Measurements from ENCODE around the gene KCNIP4.

The KCNIP4 gene

GRCh38 chr4:21555083-21555482, 393.5 kb downstream of the KCNIP4 start:
- no peak for DNase-seq (ENCODE audit: low read depth)

DNA sequence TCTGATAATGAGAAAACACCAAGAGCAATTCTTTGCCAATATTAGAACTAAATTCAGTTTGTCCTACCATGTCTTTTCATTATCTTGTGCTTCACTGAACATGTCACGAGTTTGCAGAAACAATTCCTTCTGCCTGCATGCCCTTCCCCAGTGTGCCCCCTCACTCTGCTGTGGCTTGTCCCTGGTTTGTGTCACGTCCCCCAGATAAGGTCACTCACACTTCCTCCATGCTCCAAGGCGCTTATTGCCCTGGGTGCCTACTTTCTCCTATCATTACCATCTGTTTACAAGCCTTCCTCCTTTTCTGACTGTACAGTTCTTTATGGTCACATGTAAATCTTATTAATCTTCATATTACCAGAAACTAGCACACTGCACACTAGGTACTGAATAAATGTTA, 394.1 kb downstream of the KCNIP4 start:
- no peak for DNase-seq (ENCODE audit: low read depth)

GRCh38 chr4:21554066-21554465, 394.5 kb downstream of the KCNIP4 start:
- no peak for DNase-seq (ENCODE audit: low read depth)

DNA sequence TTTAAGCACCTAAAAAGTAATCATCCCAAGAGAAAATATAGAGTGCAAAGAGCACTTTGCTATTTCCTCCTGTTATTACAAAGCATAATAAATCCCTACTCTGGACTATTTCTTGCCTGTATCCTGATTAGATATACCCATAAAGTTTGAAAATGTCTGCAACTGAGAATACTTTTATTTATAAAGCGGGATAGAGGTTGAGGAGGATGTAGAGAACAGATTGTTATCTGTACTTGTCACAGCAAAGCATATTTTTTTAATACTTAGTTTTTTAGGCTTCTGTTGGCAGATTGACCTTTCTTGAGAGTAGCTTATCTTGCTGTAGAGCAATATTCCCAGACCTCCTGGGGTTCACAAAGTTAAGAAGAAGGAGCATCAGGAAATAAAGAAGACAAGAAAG, 396.1 kb downstream of the KCNIP4 start:
- no peak for DNase-seq (ENCODE audit: low read depth)

GRCh38 chr4:21544955-21545354, 403.6 kb downstream of the KCNIP4 start:
- no peak for DNase-seq (ENCODE audit: low read depth)

- DNase-seq (ENCODE audit: low read depth), result no peak
These were observed 404.2 kb downstream of the KCNIP4 start for GRCh38 chr4:21544415-21544814.

DNA sequence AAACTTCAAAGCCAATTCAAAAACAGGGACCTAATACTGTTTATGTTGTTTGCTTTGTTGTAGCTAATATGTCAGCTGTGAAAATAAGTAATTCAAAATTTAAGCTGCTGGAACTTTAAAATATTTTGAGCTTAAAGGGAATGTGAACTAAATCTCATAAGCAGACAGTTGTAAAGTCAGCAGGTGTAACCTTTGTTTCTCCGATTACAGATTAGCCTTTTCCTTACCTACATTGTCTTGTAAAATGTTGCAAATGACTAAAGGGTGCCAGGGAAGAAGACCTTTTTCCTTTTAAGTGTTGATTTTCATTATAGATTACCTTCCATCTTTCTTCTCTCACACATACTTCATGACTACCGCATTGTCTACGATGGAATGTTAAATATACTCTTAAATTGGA, 405.1 kb downstream of the KCNIP4 start:
- no peak for DNase-seq (ENCODE audit: low read depth)

- DNase-seq (ENCODE audit: low read depth), result no peak
These were observed 412.7 kb downstream of the KCNIP4 start for GRCh38 chr4:21535898-21536297.

DNA sequence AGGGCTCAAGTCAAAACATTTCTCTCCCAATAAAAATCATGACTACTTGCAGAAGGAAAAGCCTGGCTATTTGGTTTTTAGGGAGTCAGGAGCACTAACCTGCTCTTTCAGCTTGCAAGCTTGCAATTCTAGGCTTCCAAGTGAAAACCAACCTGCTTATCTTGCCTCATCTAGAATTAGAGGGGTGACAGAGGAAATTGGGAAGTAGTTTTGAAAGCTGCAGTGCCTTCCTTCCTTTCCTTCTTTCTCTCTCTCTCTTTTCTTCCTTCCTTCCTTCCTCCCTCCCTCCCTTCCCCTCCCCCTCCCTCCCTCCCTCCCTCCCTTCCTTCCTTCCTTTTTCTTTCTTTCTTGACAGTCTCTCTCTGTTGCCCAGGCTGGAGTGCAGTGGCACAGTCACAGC, 417.5 kb downstream of the KCNIP4 start:
- no peak for DNase-seq (ENCODE audit: low read depth)

GRCh38 chr4:21529214-21529613, 419.4 kb downstream of the KCNIP4 start:
- DNase-seq (ENCODE audit: low read depth), result no peak

- no peak for DNase-seq (ENCODE audit: low read depth)
These were observed 426.3 kb downstream of the KCNIP4 start for GRCh38 chr4:21522296-21522695.

DNA sequence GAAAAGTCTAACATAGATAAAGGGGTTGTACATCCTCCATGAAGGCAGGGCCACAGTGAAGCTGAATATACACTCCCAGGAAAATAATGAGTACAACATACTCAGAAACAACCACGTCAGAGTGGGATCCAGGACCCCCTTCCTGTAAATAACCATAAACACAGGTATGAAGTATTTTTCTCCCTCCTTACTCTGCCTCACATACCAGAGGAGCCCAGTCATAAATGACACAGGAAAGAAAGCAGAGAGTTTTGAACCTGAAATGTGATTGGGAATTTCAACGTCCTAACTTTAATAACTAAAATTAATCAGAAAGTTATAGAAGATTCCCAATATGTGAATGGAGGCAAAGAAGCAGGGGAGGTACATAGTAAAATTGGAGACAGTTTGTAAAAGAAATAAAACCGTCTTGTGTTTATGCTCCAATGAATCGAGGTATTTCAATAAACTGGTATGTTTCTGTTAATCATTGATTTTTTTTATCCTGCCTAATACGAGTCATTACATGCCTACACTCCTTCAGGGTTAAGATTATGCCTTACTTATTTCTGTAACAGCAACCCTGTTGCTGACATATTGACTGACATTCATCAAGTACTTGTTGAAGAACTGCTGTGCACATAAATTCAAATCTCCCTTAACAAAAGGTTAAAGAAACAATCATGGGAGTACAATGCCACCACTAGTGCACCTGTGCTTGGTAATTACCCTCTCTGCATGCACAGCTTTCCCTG, 431.3 kb downstream of the KCNIP4 start:
- no peak for DNase-seq (ENCODE audit: low read depth)

DNA sequence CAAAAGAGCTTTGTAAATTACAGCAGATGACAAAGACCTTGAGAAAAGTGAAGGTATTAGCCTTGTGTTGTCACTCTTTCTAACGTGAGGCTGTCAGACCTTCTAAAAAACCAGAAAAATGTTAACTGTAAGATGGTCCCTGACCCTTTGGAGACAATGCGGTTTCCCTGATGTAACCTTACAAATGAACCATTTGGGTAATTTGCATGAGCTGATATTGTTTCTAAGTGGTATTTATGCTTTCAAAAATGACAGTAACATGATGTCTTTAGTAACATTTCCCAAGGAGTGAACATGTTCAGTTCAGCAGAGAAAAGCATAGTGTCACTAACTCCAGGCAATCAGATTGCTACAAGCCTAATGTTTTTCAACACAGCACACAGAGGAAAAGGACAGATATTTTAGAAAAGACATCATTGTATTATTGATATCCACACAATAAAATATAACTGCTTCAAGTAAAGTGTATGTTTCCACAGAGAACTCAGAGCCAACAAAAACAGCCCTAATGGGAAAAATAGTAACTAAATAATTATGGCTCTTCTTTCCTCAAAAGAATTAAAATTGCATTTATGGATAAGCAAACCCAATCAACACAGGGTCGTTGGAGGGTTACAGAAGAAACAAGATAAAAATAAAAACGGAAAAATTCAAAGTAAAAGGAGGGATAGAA, 434.4 kb downstream of the KCNIP4 start:
- no peak for DNase-seq (ENCODE audit: low read depth)

DNA sequence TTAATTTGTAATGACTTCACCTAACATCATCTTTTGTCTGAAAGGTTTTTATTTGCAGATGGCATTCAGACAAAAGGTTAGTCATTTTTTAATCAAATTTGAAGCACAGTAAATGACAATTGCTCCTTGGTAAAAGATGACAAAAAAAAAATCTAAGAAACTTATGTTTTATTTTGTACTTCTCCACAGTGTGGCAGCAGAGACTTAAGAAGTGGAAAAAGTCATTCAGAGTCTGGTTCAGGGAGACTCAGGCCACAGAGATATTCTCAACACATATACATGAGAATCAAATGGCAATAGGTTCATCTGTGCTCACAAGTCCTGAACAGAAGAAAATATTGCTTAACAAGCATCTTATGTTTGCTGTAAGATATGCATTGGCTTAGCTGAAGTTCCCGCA, 436.2 kb downstream of the KCNIP4 start:
- no peak for DNase-seq (ENCODE audit: low read depth)

- no peak for DNase-seq (ENCODE audit: low read depth)
These were observed 441.1 kb downstream of the KCNIP4 start for GRCh38 chr4:21507439-21507838.

- no peak for DNase-seq (ENCODE audit: low read depth)
These were observed 457.9 kb downstream of the KCNIP4 start for GRCh38 chr4:21490682-21491081.

DNA sequence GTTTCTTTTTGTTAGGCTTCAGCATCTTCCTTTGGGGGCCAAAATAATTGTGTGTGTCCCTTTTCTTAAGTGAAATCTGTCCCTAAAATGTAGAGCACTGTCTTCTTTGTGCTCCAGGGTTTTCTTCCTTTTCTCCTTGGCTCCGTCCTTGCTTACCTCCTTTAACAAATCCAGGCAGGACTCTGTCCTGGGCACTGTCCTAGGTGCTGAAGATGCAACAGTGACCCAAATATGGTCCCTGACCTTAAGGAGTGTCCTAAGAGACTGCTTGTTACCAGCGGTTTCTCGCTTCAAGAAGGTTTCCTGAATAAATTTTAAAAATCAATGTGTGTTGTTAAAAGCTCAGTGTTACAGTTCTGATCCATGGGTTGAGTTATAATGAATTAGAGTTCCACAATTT, 471.8 kb downstream of the KCNIP4 start:
- no peak for DNase-seq (ENCODE audit: low read depth)

GRCh38 chr4:21474195-21474594, 474.4 kb downstream of the KCNIP4 start:
- no peak for DNase-seq (ENCODE audit: low read depth)

DNA sequence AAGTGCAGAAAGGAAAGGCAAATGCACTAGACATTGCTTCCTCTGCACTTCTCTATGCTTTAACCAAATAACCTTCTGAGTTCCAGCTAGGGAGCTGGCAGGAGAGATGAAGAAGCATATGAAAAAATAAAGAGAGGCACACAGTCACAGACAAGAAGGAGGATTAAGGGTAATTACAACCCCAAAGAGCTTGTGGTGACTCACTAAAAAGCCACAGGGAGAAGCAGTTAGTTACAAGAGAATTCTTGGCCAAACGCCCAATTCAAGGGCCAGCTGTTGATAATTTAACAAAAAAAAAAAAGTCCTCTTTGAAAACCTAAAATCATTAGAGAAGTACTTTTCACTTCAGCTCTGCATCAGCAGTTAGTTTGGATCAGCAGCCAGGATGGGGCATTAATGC, 478.0 kb downstream of the KCNIP4 start:
- DNase-seq (ENCODE audit: low read depth), result no peak

DNA sequence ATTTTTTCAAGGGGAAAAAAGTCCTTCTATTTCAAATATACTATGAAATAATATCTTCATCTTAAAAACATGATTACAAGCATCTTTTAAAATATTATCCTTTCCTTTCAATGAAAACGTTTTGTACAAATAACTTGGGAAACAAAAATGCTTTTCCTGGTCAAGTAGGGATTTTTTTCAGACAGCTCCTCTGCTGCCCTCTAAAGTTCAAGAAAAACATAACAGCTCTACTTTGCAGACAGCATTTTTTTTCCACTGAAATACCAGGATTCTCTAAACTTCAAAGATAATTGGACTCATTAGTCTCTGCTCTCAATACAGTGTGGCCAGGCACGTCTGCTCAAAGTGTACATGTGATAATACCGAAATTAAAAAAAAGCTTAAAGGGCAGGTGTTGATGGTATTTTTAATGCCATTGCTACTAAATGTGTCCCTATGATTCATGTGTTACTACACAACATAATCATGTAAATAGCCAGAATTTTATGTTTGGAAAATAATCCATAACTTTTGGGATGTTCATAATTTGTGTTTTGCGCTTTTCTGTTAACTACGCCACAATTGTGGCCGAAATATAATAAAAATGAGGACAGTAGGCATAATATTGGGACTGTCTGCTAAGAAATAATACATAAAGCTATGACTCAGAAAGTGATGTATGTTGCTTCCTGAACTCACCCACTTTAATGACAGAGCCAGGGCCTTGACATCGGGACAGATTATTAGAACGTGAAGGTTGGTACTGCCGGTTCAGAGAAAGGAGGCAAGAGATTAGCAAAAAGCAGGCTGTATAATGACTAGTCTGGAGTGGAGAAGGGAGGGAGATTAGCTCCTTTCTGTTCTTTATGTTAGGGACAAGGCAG, 478.9 kb downstream of the KCNIP4 start:
- DNase-seq (ENCODE audit: low read depth), result no peak

DNA sequence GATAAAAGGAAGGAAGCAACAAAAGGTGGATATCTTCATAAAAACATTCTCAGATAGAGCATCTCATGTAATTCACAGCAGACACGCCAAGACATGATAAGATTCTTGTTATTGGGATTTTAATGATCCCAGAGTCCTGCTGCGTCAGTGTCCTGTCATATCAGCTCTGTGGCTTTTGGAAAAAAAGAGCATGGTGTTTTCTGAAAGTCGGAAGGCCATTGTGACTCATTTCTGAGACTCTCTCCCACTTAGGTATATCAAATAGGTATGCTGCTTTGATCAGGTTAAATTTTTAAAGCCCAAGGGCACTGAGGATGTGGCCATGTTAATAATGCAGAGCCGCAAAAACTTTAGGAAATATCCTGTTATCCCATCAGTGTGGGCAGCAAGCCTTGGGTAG, 481.0 kb downstream of the KCNIP4 start:
- no peak for DNase-seq (ENCODE audit: low read depth)

GRCh38 chr4:21457086-21457840, 491.3 kb downstream of the KCNIP4 start:
- no peak for DNase-seq (ENCODE audit: low read depth)

Measured in stimulated activated CD8-positive, alpha-beta memory T cell treated with anti-CD3 and anti-CD28 coated beads, Interleukin-4, amount 100 ng/mL, for 24 hours (primary cell).